Endothelial cell of hepatic sinusoid (primary cell): Measurements from ENCODE around the gene IGSF9B.

Experiments used
- in situ Hi-C: cut with HindIII; loops from 2 replicates; pipeline ENCODE4 v1.10.0; 2017; ENCODE audit warnings: low sequenced_read_pairs

Gene IGSF9B

GRCh38 chr11:133889188-133889587, 67.6 kb downstream of the IGSF9B start:
- in situ Hi-C loops, result no loop called here

GRCh38 chr11:133887692-133888332, 69.0 kb downstream of the IGSF9B start:
- in situ Hi-C loops, result no loop called here

- in situ Hi-C loops, result no loop called here
Measured at GRCh38 chr11:133886029-133886428, 70.7 kb downstream of the IGSF9B start.

GRCh38 chr11:133872160-133872559, 84.6 kb downstream of the IGSF9B start:
- in situ Hi-C loops, result no loop called here

GRCh38 chr11:133867456-133867855, 89.3 kb downstream of the IGSF9B start:
- in situ Hi-C loops, result no loop called here

GRCh38 chr11:133865466-133865865, 91.3 kb downstream of the IGSF9B start:
- in situ Hi-C loops, result no loop called here

GRCh38 chr11:133864756-133865155, 92.0 kb downstream of the IGSF9B start:
- in situ Hi-C loops, result no loop called here

GRCh38 chr11:133860151-133860550, 96.6 kb downstream of the IGSF9B start:
- in situ Hi-C loops, result no loop called here
